HepG2 (cell line): ENCODE data around the gene RFX2. TPM values are rescaled to one million over a fixed set of nuclear protein-coding genes. Genes with fewer than 3 reads are reported as not detected.

Experiments
- ATAC-seq: fragments of 200-7000 bp; cut with Tn5 transposase; 3 replicates; pipeline ENCODE4 v1.9.1; 2020; ENCODE audit warnings: mild to moderate bottlenecking, moderate library complexity
- BruUV-seq: library from RNA; stranded (reverse); fragments of 400-500 nt; replicated peaks from 2 replicates; lab custom pipeline; 2021; lab: Mats Ljungman, UMichigan
- CTCF ChIA-PET: fragments of 300-600 bp; formaldehyde crosslinking; extraction: SDS; loops from one replicate; lab custom pipeline; 2021; ENCODE audit warnings: low total read pairs, inconsistent platforms, low intra/inter-chr PET ratio; lab: Yijun Ruan, JAX
- POLR2A ChIA-PET: fragments of 350-600 bp; sonication (Branson Sonifier 250); formaldehyde crosslinking; loops from one replicate; lab custom pipeline; 2020; ENCODE audit warnings: antibody characterized with exemption, inconsistent platforms; lab: Yijun Ruan, JAX
- DNase-seq: peaks from one replicate; pipeline ENCODE4 v3.0.0-alpha.2; 2015; ENCODE audit warnings: low spot score
- FAIRE-seq: peaks from 3 replicates; lab custom pipeline; 2011; peaks lifted over from hg19 to GRCh38; lab: Jason Lieb, UNC
- H2AFZ ChIP-seq: one replicate; pipeline ENCODE4 v1.6.1; 2011; ENCODE audit warnings: low read length, inconsistent platforms
- H3K27ac ChIP-seq: fragments of 300-600 bp; 3 replicates; pipeline ENCODE4 v1.8.0; 2011; ENCODE audit warnings: mixed run types, mild to moderate bottlenecking, mixed read lengths, low read length, inconsistent platforms; ENCODE audit not compliant: insufficient read depth; ENCODE audit errors: extremely low read length
- H3K27me3 ChIP-seq, 2 experiments: fragments of 200-600 bp in 1 of 2; 2 replicates in 1 of 2; 3 replicates in 1 of 2; pipeline versions ENCODE4 v1.6.0 to v1.8.0; 2011; ENCODE audit warnings: low read length in 2 of 2, mild to moderate bottlenecking in 2 of 2, moderate library complexity in 2 of 2, inconsistent platforms in 1 of 2; ENCODE audit not compliant: insufficient read depth in 2 of 2, control insufficient read depth in 1 of 2
- H3K36me3 ChIP-seq, 2 experiments: fragments of 200-600 bp in 1 of 2; replicated peaks in 1 of 2; 2 replicates in 1 of 2; 3 replicates in 1 of 2; pipeline versions ENCODE4 v1.5.1 to v1.8.0; 2011; ENCODE audit warnings: low read length in 2 of 2, inconsistent platforms in 1 of 2; ENCODE audit not compliant: insufficient read depth in 2 of 2, control insufficient read depth in 1 of 2
- H3K4me1 ChIP-seq: 2 replicates; pipeline ENCODE4 v1.5.1; 2012; ENCODE audit warnings: low read length, inconsistent platforms; ENCODE audit not compliant: insufficient read depth
- H3K4me2 ChIP-seq: 2 replicates; pipeline ENCODE4 v1.6.0; 2011; ENCODE audit warnings: low read depth, low read length, inconsistent platforms
- H3K4me3 ChIP-seq, 3 experiments: fragments of 200-600 bp in 1 of 3; sonication (generic), shearing (Covaris generic) in 1 of 3; replicated peaks in 1 of 3; 2 replicates each; pipeline ENCODE4 v1.5.1; 2011 to 2016; ENCODE audit warnings: low read length in 3 of 3, inconsistent platforms in 2 of 3, low read depth in 2 of 3, mild to moderate bottlenecking in 2 of 3, control low read depth in 1 of 3, mixed read lengths in 1 of 3; ENCODE audit not compliant: insufficient read depth in 1 of 3
- H3K79me2 ChIP-seq: one replicate; pipeline ENCODE4 v1.6.1; 2011; ENCODE audit warnings: low read length, inconsistent platforms; ENCODE audit not compliant: insufficient read depth
- H3K9ac ChIP-seq: 2 replicates; pipeline ENCODE4 v1.6.0; 2011; ENCODE audit warnings: mild to moderate bottlenecking, low read depth, low read length, inconsistent platforms; ENCODE audit not compliant: insufficient read depth
- H3K9me3 ChIP-seq: 2 replicates; pipeline ENCODE4 v1.5.1; 2012; ENCODE audit warnings: mild to moderate bottlenecking, low read length
- H4K20me1 ChIP-seq: 2 replicates; pipeline ENCODE4 v1.6.0; 2011; ENCODE audit warnings: inconsistent platforms, mild to moderate bottlenecking, low read length, moderate library complexity; ENCODE audit not compliant: insufficient read depth
- ARNT ChIP-seq: fragments of 450-650 bp; IDR thresholded peaks from 2 replicates; pipeline ENCODE4 v1.6.1; 2017
- GTF2F1 ChIP-seq: fragments of 150-350 bp; IDR thresholded peaks from 2 replicates; pipeline ENCODE4 v1.6.1; 2014; ENCODE audit warnings: low read length
- HMGA1 ChIP-seq: sonication (generic); formaldehyde crosslinking; conservative IDR thresholded peaks from 2 replicates; pipeline ENCODE4 v1.4.0; 2020; ENCODE audit warnings: missing genetic modification reagents
- ISL2 ChIP-seq: sonication (generic); formaldehyde crosslinking; IDR thresholded peaks from 2 replicates; pipeline ENCODE4 v1.5.0; 2020; ENCODE audit warnings: missing genetic modification reagents
- NFIB ChIP-seq: sonication (generic); formaldehyde crosslinking; IDR thresholded peaks from 2 replicates; pipeline ENCODE4 v1.9.0; 2021; ENCODE audit warnings: missing genetic modification reagents, mild to moderate bottlenecking, borderline replicate concordance
- SRSF9 ChIP-seq: fragments of 200-400 bp; formaldehyde crosslinking; IDR thresholded peaks from 2 replicates; pipeline ENCODE4 v1.6.1; 2018; ENCODE audit warnings: borderline replicate concordance, mild to moderate bottlenecking, low read depth, low read length; ENCODE audit not compliant: insufficient read depth, poor library complexity, severe bottlenecking
- TOE1 ChIP-seq: sonication (generic); formaldehyde crosslinking; IDR thresholded peaks from 2 replicates; pipeline ENCODE4 v1.4.0; 2020; ENCODE audit warnings: mild to moderate bottlenecking, missing genetic modification reagents
- XBP1 ChIP-seq: sonication (generic); formaldehyde crosslinking; IDR thresholded peaks from 2 replicates; pipeline ENCODE4 v1.5.0; 2020; ENCODE audit warnings: missing genetic modification reagents
- ZMYM3 ChIP-seq: sonication (generic); formaldehyde crosslinking; IDR thresholded peaks from 2 replicates; pipeline ENCODE4 v1.5.1; 2020; ENCODE audit warnings: mild to moderate bottlenecking, missing genetic modification reagents
- ZNF17 ChIP-seq: sonication (generic); formaldehyde crosslinking; IDR thresholded peaks from 2 replicates; pipeline ENCODE4 v1.5.0; 2020; ENCODE audit warnings: mild to moderate bottlenecking, missing genetic modification reagents
- ZNF207 ChIP-seq: fragments of 450-650 bp; IDR thresholded peaks from 2 replicates; pipeline ENCODE4 v1.6.1; 2016; ENCODE audit warnings: antibody characterized with exemption, borderline replicate concordance
- ZNF484 ChIP-seq: sonication (generic); formaldehyde crosslinking; IDR thresholded peaks from 2 replicates; pipeline ENCODE4 v1.5.1; 2020; ENCODE audit warnings: mild to moderate bottlenecking, low read depth, missing genetic modification reagents, borderline replicate concordance
- WGBS: methylation state at CpG from one replicate; pipeline ENCODE4 v1.1.6; 2017; ENCODE audit warnings: low lambda C conversion rate; 5-methylcytosine and 5-hydroxymethylcytosine counted together
- in situ Hi-C: cut with HindIII; loops from 2 replicates; pipeline ENCODE4 v1.10.0; 2017; ENCODE audit warnings: low pct_unique_long_range_greater_than_20kb; ENCODE audit not compliant: extremely low pct_ligation_motif_present
- intact Hi-C: fragments of 100-400 bp; cut with micrococcal nuclease; formaldehyde crosslinking; loops from one replicate; pipeline ENCODE4 v1.10.0; 2022; ENCODE audit not compliant: unreplicated experiment
- polyA plus RNA-seq, 8 experiments: library from polyadenylated mRNA; depleted of rRNA in 3 of 8; stranded (reverse) in 7 of 8; unstranded in 1 of 8; fragments of >200 nt; fragmentation: Illumina TruSeq in 4 of 8; extraction: Trizol in 4 of 8; gene quantifications; 2 replicates each; pipeline versions ENCODE4 v1.2.1 to v1.2.3, GENCODE V29; 2011 to 2016; ENCODE audit warnings: low read depth in 4 of 8, missing spikeins in 1 of 8, mixed read lengths in 1 of 8; ENCODE audit not compliant: insufficient read depth in 1 of 8
- total RNA-seq, 5 experiments: library from RNA; depleted of rRNA; stranded (reverse); fragments of >200 nt; fragmentation: Illumina TruSeq; extraction: Trizol; gene quantifications; 2 replicates each; pipeline ENCODE4 v1.2.3, GENCODE V29; 2016; ENCODE audit warnings: low read depth in 1 of 5
- TF ChIP-seq, protein P1 (sequence below): sonication (generic); formaldehyde crosslinking; IDR thresholded peaks from 2 replicates; pipeline ENCODE4 v1.5.0; 2020; ENCODE audit warnings: mild to moderate bottlenecking, missing genetic modification reagents, moderate library complexity
- TF ChIP-seq, protein P2 (sequence below): sonication (generic); formaldehyde crosslinking; IDR thresholded peaks from 2 replicates; pipeline ENCODE4 v1.8.0; 2022; ENCODE audit warnings: missing genetic modification reagents, mild to moderate bottlenecking, borderline replicate concordance
- TF ChIP-seq, protein P3 (sequence below): sonication (generic); formaldehyde crosslinking; IDR thresholded peaks from 2 replicates; pipeline ENCODE4 v1.4.0; 2020; ENCODE audit warnings: missing genetic modification reagents, borderline replicate concordance
- TF ChIP-seq, protein P4 (sequence below), 2 experiments: IDR thresholded peaks; 2 replicates each; pipeline ENCODE4 v1.6.1; 2011 to 2012; ENCODE audit warnings: low read length in 2 of 2, borderline replicate concordance in 1 of 2, low read depth in 1 of 2, mild to moderate bottlenecking in 1 of 2, moderate library complexity in 1 of 2

The RFX2 gene
- total and polyA plus RNA-seq, 2 of the 13 experiments (the other 11 are each of a cell fraction or from before 2014, with no cell fraction given): 2.8 to 3.3 TPM

- DNase-seq: no peak
- in situ Hi-C loops: no loop called here
- H2AFZ ChIP-seq: no peak overlapping the region
- no peaks in the 10 kb centered on the region for H3K36me3 ChIP-seq
- H3K9me3 ChIP-seq: 0 out of 2 replicates have a peak, but pooled peaks cover 5% of the 10 kb centered on the region
- no peak overlapping the region for H3K4me2 ChIP-seq
- no peak overlapping the region for H3K9ac ChIP-seq
- no peaks in the 10 kb centered on the region for H4K20me1 ChIP-seq
- CTCF ChIA-PET: no interaction called here
- 75% methylated on average over 4 of the region's 4 CpGs for WGBS
- no peak for FAIRE-seq
- ATAC-seq: no peak
- H3K4me1 ChIP-seq: no peaks in the 10 kb centered on the region
- intact Hi-C loops: no loop called here
- no peaks in the 10 kb centered on the region for H3K27me3 ChIP-seq
- POLR2A ChIA-PET: no interaction called here
- no TSS peak for BruUV-seq
- H3K79me2 ChIP-seq: no peaks in the 10 kb centered on the region
- H3K27ac ChIP-seq: no peak overlapping the region
- no peak overlapping the region for H3K4me3 ChIP-seq
- no peak for TF ChIP-seq SRSF9
- TF ChIP-seq ISL2 (CRISPR knock-in tag): no peak
- TF ChIP-seq, protein P1, sequence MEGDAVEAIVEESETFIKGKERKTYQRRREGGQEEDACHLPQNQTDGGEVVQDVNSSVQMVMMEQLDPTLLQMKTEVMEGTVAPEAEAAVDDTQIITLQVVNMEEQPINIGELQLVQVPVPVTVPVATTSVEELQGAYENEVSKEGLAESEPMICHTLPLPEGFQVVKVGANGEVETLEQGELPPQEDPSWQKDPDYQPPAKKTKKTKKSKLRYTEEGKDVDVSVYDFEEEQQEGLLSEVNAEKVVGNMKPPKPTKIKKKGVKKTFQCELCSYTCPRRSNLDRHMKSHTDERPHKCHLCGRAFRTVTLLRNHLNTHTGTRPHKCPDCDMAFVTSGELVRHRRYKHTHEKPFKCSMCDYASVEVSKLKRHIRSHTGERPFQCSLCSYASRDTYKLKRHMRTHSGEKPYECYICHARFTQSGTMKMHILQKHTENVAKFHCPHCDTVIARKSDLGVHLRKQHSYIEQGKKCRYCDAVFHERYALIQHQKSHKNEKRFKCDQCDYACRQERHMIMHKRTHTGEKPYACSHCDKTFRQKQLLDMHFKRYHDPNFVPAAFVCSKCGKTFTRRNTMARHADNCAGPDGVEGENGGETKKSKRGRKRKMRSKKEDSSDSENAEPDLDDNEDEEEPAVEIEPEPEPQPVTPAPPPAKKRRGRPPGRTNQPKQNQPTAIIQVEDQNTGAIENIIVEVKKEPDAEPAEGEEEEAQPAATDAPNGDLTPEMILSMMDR (CRISPR knock-in tag): no peak
- TF ChIP-seq XBP1: no peak
- TF ChIP-seq, protein P2, sequence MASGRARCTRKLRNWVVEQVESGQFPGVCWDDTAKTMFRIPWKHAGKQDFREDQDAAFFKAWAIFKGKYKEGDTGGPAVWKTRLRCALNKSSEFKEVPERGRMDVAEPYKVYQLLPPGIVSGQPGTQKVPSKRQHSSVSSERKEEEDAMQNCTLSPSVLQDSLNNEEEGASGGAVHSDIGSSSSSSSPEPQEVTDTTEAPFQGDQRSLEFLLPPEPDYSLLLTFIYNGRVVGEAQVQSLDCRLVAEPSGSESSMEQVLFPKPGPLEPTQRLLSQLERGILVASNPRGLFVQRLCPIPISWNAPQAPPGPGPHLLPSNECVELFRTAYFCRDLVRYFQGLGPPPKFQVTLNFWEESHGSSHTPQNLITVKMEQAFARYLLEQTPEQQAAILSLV: no peak
- no peak for TF ChIP-seq ZNF207
- no peak for TF ChIP-seq ZMYM3 (CRISPR knock-in tag)
- no peak for TF ChIP-seq TOE1
- TF ChIP-seq GTF2F1: no peak
- no peak for TF ChIP-seq ZNF484 (CRISPR knock-in tag)
- TF ChIP-seq HMGA1 (CRISPR knock-in tag): no peak
- TF ChIP-seq, protein P3, sequence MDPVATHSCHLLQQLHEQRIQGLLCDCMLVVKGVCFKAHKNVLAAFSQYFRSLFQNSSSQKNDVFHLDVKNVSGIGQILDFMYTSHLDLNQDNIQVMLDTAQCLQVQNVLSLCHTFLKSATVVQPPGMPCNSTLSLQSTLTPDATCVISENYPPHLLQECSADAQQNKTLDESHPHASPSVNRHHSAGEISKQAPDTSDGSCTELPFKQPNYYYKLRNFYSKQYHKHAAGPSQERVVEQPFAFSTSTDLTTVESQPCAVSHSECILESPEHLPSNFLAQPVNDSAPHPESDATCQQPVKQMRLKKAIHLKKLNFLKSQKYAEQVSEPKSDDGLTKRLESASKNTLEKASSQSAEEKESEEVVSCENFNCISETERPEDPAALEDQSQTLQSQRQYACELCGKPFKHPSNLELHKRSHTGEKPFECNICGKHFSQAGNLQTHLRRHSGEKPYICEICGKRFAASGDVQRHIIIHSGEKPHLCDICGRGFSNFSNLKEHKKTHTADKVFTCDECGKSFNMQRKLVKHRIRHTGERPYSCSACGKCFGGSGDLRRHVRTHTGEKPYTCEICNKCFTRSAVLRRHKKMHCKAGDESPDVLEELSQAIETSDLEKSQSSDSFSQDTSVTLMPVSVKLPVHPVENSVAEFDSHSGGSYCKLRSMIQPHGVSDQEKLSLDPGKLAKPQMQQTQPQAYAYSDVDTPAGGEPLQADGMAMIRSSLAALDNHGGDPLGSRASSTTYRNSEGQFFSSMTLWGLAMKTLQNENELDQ (CRISPR knock-in tag): no peak
- TF ChIP-seq, protein P4, sequence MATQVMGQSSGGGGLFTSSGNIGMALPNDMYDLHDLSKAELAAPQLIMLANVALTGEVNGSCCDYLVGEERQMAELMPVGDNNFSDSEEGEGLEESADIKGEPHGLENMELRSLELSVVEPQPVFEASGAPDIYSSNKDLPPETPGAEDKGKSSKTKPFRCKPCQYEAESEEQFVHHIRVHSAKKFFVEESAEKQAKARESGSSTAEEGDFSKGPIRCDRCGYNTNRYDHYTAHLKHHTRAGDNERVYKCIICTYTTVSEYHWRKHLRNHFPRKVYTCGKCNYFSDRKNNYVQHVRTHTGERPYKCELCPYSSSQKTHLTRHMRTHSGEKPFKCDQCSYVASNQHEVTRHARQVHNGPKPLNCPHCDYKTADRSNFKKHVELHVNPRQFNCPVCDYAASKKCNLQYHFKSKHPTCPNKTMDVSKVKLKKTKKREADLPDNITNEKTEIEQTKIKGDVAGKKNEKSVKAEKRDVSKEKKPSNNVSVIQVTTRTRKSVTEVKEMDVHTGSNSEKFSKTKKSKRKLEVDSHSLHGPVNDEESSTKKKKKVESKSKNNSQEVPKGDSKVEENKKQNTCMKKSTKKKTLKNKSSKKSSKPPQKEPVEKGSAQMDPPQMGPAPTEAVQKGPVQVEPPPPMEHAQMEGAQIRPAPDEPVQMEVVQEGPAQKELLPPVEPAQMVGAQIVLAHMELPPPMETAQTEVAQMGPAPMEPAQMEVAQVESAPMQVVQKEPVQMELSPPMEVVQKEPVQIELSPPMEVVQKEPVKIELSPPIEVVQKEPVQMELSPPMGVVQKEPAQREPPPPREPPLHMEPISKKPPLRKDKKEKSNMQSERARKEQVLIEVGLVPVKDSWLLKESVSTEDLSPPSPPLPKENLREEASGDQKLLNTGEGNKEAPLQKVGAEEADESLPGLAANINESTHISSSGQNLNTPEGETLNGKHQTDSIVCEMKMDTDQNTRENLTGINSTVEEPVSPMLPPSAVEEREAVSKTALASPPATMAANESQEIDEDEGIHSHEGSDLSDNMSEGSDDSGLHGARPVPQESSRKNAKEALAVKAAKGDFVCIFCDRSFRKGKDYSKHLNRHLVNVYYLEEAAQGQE (IDR thresholded peaks at IDR 0.05; ENCODE audit: borderline replicate concordance in 1 of 2, low read depth in 1 of 2, low read length in 2 of 2): no peak
- no peak for TF ChIP-seq ARNT
- no peak for TF ChIP-seq NFIB (CRISPR knock-in tag)
- TF ChIP-seq ZNF17: no peak
Measured at GRCh38 chr19:6132482-6132881, 22.2 kb upstream of the RFX2 start.
